Forelimb muscle (tissue), 1 donor: Measurements from ENCODE around the gene RABL2A. TPM values are rescaled to one million over a fixed set of nuclear protein-coding genes. Genes with fewer than 3 reads are reported as not detected.
"Not testable (repeated sequence)": the region's sequence is repeated elsewhere in the genome, so short reads cannot be mapped to it uniquely, and the experiment has no call there.

ENCODE experiments used
- DNase-seq: peaks from one replicate; pipeline ENCODE4 v3.0.0-alpha.2; 2013; ENCODE audit warnings: low read depth
- polyA plus RNA-seq: library from polyadenylated mRNA; unstranded; fragments of 120-200 nt; gene quantifications from one replicate; pipeline ENCODE4 v1.2.1, GENCODE V29; 2013; ENCODE audit not compliant: insufficient read length

RABL2A gene
- polyA plus RNA-seq, 1 donor: 16.6 TPM

- no peak for DNase-seq
Measured at GRCh38 chr2:113679457-113679856, 52.4 kb downstream of the RABL2A start.

- DNase-seq: no peak
Measured at GRCh38 chr2:113685471-113685870, 58.4 kb downstream of the RABL2A start.

- DNase-seq: no peak
Measured at GRCh38 chr2:113686537-113686936, 59.5 kb downstream of the RABL2A start.

GRCh38 chr2:113690871-113691270 is 63.8 kb downstream of the RABL2A start:
- not testable (repeated sequence) for DNase-seq

Other genes with a start within 250 kb of the RABL2A start
- 45.3 TPM for gene ZNG1B, start 189.6 kb upstream of the RABL2A start, polyA plus RNA-seq
- 1.6 TPM for gene FOXD4L1, start 128.6 kb upstream of the RABL2A start, polyA plus RNA-seq
- 56.5 TPM for gene SLC35F5, start 129.4 kb downstream of the RABL2A start, polyA plus RNA-seq